Natural killer cell (primary cell): ENCODE results near the gene ADGRB3. TPM values are rescaled to one million over a fixed set of nuclear protein-coding genes. Genes with fewer than 3 reads are reported as not detected.

Experiments
- ATAC-seq, 3 donors: fragments of 150-1000 bp in 2 of 3; fragments of 200-7000 bp in 1 of 3; cut with Tn5 transposase; 1 replicate in 1 of 3; 2 replicates in 2 of 3; pipeline ENCODE4 v1.10.0; 2021; ENCODE audit warnings: mild to moderate bottlenecking in 2 of 3, moderate library complexity in 2 of 3
- DNase-seq, 2 donors: peaks; one replicate each; pipeline versions ENCODE4 v3.0.0 to v3.0.0-alpha.2; 2013 to 2021; ENCODE audit warnings: mixed read lengths in 1 of 2
- H3K27ac ChIP-seq: one replicate; pipeline ENCODE4 v1.5.1; 2013; ENCODE audit warnings: mild to moderate bottlenecking, low read length
- H3K27me3 ChIP-seq: one replicate; pipeline ENCODE4 v1.6.1; 2013; ENCODE audit warnings: low read length; ENCODE audit not compliant: control insufficient read depth, insufficient read depth
- H3K36me3 ChIP-seq: one replicate; pipeline ENCODE4 v1.6.1; 2013; ENCODE audit warnings: low read length; ENCODE audit not compliant: control insufficient read depth, insufficient read depth
- H3K4me1 ChIP-seq: one replicate; pipeline ENCODE4 v1.6.1; 2013; ENCODE audit warnings: low read length; ENCODE audit not compliant: control insufficient read depth, insufficient read depth
- H3K4me3 ChIP-seq: one replicate; pipeline ENCODE4 v1.5.1; 2013; ENCODE audit warnings: low read length
- H3K9me3 ChIP-seq: one replicate; pipeline ENCODE4 v1.6.1; 2013; ENCODE audit warnings: low read length; ENCODE audit not compliant: control insufficient read depth, insufficient read depth
- H3K27ac Mint-ChIP-seq, 2 donors: one replicate each; pipeline ENCODE4 v1.8.0; 2022; ENCODE audit warnings: mild to moderate bottlenecking in 2 of 2, mixed read lengths in 2 of 2, moderate library complexity in 1 of 2
- H3K27me3 Mint-ChIP-seq, 2 donors: one replicate each; pipeline ENCODE4 v1.8.0; 2022; ENCODE audit warnings: low read depth in 2 of 2, mixed read lengths in 2 of 2
- H3K36me3 Mint-ChIP-seq: one replicate; pipeline ENCODE4 v1.8.0; 2022; ENCODE audit warnings: mixed read lengths
- H3K4me1 Mint-ChIP-seq, 2 donors: one replicate each; pipeline ENCODE4 v1.8.0; 2022; ENCODE audit warnings: mixed read lengths in 2 of 2
- H3K4me3 Mint-ChIP-seq: one replicate; pipeline ENCODE4 v1.8.0; 2022; ENCODE audit warnings: mild to moderate bottlenecking, moderate library complexity, mixed read lengths
- H3K9me3 Mint-ChIP-seq, 2 donors: one replicate each; pipeline ENCODE4 v1.8.0; 2022; ENCODE audit warnings: mixed read lengths in 2 of 2
- CTCF ChIP-seq: fragments of 200-600 bp; IDR thresholded peaks from one replicate; pipeline ENCODE4 v1.8.0; 2022; ENCODE audit warnings: antibody characterized with exemption
- WGBS: methylation state at CpG from one replicate; pipeline ENCODE4 v1.1.7; 2013; ENCODE audit warnings: missing lambda C conversion rate; ENCODE audit not compliant: insufficient coverage; 5-methylcytosine and 5-hydroxymethylcytosine counted together
- intact Hi-C: fragments of 100-400 bp; cut with micrococcal nuclease; formaldehyde crosslinking; loops from one replicate; pipeline ENCODE4 v1.14.2; 2022
- total RNA-seq, 4 donors: library from RNA; stranded (reverse); fragments of 120-200 nt in 1 of 4; gene quantifications; one replicate each; pipeline versions ENCODE4 v1.2.3 to v1.2.4, GENCODE V29; 2013 to 2022

The ADGRB3 gene
- total RNA-seq, 3 donors from 2014 or later (not counting 1 experiment from before 2014, with no cell fraction given) = not detected

GRCh38 chr6:68638230-68638900, 3.3 kb downstream of the ADGRB3 start:
- Histone ChIP-seq H3K27me3 (peaks cover 14% of the 10 kb centered on the region), H3K9me3 (no peaks in the 10 kb centered on the region), H3K27ac (no peak overlapping the region), H3K4me1 (peaks cover 17% of the 10 kb centered on the region), H3K4me3 (no peak overlapping the region), H3K36me3 (no peaks in the 10 kb centered on the region)
- Mint-ChIP-seq H3K4me3 (no peak overlapping the region), H3K27ac (no peak overlapping the region), H3K36me3 (no peaks in the 10 kb centered on the region), H3K27me3 (peaks cover 26 to 32% of the 10 kb centered on the region in 2 donors), H3K9me3 (peaks cover 0 to 5% of the 10 kb centered on the region in 2 donors), H3K4me1 (peaks cover 28 to 33% of the 10 kb centered on the region in 2 donors)
- 27% methylated on average over 3 of the region's 11 CpGs for WGBS
- no peak for ATAC-seq
- no peak for TF ChIP-seq CTCF
- intact Hi-C loops = no loop called here
- peak in 1 of 2 donors; percentile 34 for DNase-seq

- Mint-ChIP-seq H3K27me3 (peaks cover 22 to 24% of the 10 kb centered on the region in 2 donors), H3K4me3 (no peak overlapping the region), H3K9me3 (peaks cover 0 to 6% of the 10 kb centered on the region in 2 donors), H3K36me3 (no peaks in the 10 kb centered on the region), H3K27ac (no peak overlapping the region), H3K4me1 (peaks cover 22 to 28% of the 10 kb centered on the region in 2 donors)
- no peak overlapping the region for H3K27ac ChIP-seq
- peaks cover 17% of the 10 kb centered on the region for H3K4me1 ChIP-seq
- 79% methylated on average over 7 of the region's 7 CpGs for WGBS
- H3K4me3 ChIP-seq = no peak overlapping the region
- no peak for TF ChIP-seq CTCF
- intact Hi-C loops = no loop called here
- no peaks in the 10 kb centered on the region for H3K9me3 ChIP-seq
- H3K27me3 ChIP-seq = peaks cover 12% of the 10 kb centered on the region
- no peak for DNase-seq
- H3K36me3 ChIP-seq = no peaks in the 10 kb centered on the region
- no peak for ATAC-seq
These were observed 4.1 kb downstream of the ADGRB3 start for GRCh38 chr6:68639211-68639610.

GRCh38 chr6:68639826-68640490, 4.9 kb downstream of the ADGRB3 start:
- H3K36me3 ChIP-seq = no peaks in the 10 kb centered on the region
- no peak overlapping the region for H3K4me3 Mint-ChIP-seq
- H3K4me3 ChIP-seq = no peak overlapping the region
- H3K9me3 ChIP-seq = no peaks in the 10 kb centered on the region
- DNase-seq (no peak), ATAC-seq (no peak)
- no peak for TF ChIP-seq CTCF
- H3K36me3 Mint-ChIP-seq = no peaks in the 10 kb centered on the region
- no peak overlapping the region for H3K27ac ChIP-seq
- peaks cover 0 to 9% of the 10 kb centered on the region in 2 donors for H3K9me3 Mint-ChIP-seq
- H3K4me1 ChIP-seq = peaks cover 12% of the 10 kb centered on the region
- peaks cover 10% of the 10 kb centered on the region for H3K27me3 ChIP-seq
- 30% methylated on average over 12 of the region's 13 CpGs for WGBS
- H3K4me1 Mint-ChIP-seq = peaks cover 19 to 24% of the 10 kb centered on the region in 2 donors
- intact Hi-C loops = no loop called here
- peaks cover 20 to 21% of the 10 kb centered on the region in 2 donors for H3K27me3 Mint-ChIP-seq
- H3K27ac Mint-ChIP-seq = no peak overlapping the region
